Subcutaneous adipose tissue (tissue), 4 donors: Measurements from ENCODE around the gene RPUSD1. TPM values are rescaled to one million over a fixed set of nuclear protein-coding genes. Genes with fewer than 3 reads are reported as not detected.

Experiments
- total RNA-seq, 4 donors: library from RNA; depleted of rRNA; stranded (reverse); fragments of >200 nt; gene quantifications; one replicate each; pipeline ENCODE4 v1.1.0, GENCODE V29; 2016
- TF ChIP-seq, protein P1 (sequence below): fragments of 450-650 bp; IDR thresholded peaks from one replicate; pipeline ENCODE4 v1.5.1; 2016; ENCODE audit warnings: low read depth, mild to moderate bottlenecking, control low read depth, antibody characterized with exemption, moderate library complexity

RPUSD1 gene
- total RNA-seq, 4 donors from 2014 or later: 9.9 to 13.0 (median 11.7) TPM

DNA sequence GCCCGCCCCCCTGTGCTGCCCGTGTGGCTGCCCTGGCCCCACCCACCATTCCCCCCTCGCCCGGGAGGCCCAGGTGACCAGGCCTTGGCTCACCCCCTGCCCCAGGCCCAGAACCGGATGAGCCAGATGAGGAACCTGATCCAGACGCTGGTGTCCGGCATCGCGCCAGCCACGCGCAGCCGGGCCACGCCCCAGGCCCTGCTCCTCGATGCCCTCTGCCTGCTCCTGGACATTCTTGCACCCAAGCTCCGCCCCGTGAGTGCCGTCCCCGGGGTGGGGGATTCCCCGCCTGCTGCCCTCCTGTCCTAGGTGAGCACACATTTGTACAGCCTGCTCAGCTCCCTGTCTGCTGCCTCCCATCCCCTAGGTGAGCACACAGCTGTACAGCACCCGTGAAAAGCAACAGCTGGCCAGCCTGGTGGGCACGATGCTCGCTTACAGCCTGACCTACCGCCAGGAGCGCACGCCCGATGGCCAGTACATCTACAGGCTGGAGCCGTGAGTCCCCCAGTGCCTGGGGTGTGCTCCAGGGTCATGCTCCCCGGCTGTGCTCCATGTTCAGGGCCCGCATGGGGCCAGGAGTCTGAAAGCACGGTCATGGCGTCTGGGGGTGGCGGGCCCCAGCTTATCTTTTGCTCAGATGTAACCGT is 7.5 kb upstream of the RPUSD1 start:
- TF ChIP-seq, protein P1, sequence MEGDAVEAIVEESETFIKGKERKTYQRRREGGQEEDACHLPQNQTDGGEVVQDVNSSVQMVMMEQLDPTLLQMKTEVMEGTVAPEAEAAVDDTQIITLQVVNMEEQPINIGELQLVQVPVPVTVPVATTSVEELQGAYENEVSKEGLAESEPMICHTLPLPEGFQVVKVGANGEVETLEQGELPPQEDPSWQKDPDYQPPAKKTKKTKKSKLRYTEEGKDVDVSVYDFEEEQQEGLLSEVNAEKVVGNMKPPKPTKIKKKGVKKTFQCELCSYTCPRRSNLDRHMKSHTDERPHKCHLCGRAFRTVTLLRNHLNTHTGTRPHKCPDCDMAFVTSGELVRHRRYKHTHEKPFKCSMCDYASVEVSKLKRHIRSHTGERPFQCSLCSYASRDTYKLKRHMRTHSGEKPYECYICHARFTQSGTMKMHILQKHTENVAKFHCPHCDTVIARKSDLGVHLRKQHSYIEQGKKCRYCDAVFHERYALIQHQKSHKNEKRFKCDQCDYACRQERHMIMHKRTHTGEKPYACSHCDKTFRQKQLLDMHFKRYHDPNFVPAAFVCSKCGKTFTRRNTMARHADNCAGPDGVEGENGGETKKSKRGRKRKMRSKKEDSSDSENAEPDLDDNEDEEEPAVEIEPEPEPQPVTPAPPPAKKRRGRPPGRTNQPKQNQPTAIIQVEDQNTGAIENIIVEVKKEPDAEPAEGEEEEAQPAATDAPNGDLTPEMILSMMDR: no peak

DNA sequence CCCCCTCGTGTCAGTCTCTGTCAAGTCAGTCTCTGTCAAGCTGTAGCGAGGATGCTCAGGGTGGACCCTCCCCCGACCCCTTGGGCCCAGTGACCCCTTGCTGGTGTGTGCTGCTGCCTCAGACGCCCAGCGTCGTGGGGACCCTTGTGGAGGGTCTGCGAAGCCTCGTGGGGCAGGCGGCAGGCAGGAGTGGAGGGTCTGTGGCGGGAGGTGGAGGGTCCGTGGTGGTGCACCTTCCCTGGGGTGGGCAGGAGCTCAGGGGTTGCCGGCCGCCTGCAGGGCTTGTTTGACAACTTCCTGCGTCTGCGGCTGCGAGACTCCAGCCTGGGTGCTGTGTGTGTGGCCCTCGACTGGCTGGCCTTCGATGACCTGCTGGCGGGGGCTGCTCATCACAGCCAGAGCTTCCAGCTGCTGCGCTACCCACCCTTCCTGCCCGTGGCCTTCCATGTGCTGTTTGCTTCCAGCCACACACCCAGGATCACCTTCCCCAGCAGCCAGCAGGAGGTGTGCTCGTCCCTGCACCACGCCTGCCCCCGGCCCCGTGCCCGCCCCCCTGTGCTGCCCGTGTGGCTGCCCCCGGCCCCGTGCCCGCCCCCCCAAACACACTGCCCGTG is 6.8 kb upstream of the RPUSD1 start:
- TF ChIP-seq, protein P1: no peak

DNA sequence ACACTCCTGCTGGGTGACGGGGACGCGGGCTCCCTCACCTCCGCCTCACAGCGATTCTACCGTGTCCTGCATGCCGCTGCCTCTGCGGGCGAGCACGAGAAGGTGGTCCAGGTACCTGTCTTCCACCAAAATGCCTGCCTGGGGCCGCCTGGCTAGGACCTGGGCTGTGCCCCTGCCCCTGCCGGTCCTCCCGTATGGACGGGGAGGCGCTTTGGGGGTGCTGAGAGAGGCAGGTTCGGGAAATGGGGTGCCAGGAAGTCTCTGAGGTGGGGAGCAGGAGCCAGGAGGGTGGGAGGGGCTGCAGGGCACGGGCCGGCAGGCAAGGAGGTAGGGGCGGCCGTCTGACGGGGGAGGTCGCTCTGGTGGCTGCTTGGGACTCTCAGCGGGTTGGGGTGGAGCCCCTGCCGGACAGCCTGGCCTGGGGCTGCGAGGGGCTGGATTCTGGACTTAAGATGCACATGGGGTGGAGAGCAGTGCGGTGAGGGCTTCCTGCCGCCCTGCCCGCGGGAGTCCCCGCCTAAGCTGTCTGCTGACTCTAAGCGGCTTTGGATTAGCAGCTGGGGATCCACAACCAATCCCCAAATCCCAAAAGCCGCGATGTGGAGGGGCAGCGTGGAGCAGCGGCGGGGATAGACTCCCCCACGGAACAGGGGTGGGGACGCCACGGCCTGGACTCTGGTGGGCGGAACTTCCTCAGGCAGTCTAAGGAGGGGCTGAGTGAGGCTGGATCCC is 6.1 kb upstream of the RPUSD1 start:
- TF ChIP-seq, protein P1: no peak

DNA sequence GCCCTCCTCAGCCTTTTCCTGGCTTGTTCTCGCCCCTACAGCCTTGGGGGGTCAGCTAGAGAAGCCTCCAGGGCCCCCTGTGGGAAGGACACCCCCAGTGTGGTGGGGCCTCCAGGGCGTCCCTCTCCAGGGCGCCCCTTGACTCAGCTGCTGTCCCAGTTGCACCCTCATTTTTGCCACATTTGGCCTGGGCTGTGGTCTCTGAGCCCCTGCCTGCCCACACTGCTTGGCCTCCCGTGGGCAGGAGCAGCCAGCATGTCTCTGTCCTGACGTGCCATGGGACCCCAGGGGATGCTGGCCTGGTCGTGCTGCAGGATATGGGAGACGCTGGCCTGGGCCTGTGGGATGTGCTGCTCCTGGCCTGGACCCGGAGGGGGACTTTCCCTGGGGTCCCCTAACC is 5.2 kb upstream of the RPUSD1 start:
- TF ChIP-seq, protein P1: no peak

DNA sequence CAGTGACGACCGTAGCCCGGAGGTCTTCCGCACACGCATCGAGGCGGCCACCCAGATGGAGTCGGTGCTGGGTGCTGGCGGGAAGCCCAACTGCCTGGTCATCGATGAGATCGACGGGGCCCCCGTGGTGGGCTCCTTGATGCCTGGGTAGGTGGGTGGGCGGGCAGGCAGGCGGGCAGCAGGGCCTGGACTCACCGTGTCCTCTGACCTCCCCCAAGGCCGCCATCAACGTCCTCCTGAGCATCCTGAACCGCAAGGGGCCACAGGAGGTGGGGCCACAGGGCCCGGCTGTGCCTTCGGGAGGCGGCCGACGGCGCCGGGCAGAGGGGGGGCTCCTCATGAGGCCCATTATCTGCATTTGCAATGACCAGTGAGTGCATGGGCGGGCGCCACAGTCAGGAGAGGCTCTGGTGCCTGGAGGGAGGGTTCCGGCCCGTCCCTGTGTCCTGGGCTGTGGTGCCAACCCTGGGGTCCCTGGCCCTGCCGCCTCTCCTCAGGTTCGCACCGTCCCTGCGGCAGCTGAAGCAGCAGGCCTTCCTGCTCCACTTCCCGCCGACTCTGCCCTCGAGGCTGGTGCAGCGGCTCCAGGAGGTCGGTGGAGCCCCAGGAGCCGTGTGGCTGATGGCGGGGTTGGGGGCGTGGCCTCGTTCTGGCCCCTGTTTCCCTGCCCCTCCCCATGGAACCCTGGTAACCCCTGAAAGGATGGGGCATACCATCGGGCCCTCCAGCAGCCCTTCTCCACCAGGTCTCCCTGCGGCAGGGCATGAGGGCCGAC is 4.2 kb upstream of the RPUSD1 start:
- TF ChIP-seq, protein P1: no peak

DNA sequence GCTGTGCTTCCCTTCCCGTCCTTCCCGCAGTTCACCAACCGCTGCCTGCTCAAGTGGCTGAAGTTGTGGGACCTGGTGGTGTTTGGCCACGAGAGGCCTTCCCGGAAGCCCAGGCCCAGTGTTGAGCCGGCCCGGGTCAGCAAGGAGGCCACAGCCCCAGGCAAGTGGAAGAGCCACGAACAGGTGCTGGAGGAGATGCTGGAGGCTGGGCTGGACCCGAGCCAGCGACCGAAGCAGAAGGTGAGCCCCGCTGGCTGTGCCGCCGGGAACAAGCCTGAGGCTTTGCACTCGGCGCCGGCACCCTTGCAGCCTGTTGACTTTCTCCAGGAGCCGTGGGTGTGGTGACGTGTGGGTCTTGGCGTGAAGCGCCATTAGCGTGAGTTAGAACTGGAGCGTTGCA is 3.0 kb upstream of the RPUSD1 start:
- TF ChIP-seq, protein P1: no peak
